ENCODE data around the gene GUCY2C.
"Not testable (repeated sequence)": the region's sequence is repeated elsewhere in the genome, so short reads cannot be mapped to it uniquely, and the experiment has no call there.

The GUCY2C gene

DNA sequence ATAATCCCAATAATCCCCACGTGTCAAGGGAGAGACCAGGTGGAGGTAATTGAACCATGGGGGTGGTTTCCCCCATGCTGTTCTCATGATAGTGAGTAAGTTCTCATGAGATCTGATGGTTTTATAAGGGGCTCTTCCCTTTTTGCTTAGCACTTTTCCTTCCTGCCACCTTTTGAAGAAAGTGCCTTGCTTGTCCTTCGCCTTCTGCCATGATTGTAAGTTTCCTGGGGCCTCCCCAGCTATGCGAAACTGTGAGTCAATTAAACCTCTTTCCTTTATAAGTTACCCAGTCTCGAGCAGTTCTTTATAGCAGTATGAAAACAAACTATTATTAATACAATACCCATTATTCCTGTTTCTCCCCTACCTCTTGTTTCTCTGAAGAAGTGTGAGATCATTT is 14.2 kb downstream of the GUCY2C start:
- not testable (repeated sequence) for H3K4me3 ChIP-seq (ENCODE audit: extremely low read depth, insufficient read depth, low read length, poor library complexity, severe bottlenecking); H3K9me3 ChIP-seq (ENCODE audit: control insufficient read depth, low read length); H3K4me1 ChIP-seq (ENCODE audit: control insufficient read depth, insufficient read depth, low read length, poor library complexity, severe bottlenecking); H3K36me3 ChIP-seq (ENCODE audit: control insufficient read depth, insufficient read depth, low read length); H3K27ac ChIP-seq (ENCODE audit: low read depth, low read length, severe bottlenecking)
- WGBS, 2 experiments (ENCODE audit: insufficient coverage in 2 of 2): 71 to 87% methylated on average over 1 to 2 of the region's 4 CpGs

DNA sequence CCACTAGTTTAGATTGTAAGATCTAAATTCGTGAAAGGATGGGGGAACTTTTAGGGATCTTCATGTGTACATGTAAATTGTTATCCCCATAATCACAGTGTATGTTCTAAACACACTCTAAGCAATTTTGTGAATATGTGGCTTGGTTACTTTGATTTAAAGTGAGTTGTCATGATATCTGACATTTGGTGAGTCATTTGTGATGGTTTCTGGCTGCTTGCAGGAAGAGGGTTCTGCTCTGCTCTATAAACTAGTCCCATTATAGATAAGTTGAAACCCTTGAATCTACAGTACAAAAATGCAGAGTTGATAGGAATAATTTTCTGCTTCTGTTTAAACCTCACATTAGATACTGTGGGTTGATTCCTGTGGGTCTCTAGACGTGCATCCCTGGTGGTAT is 14.8 kb downstream of the GUCY2C start:
- Histone ChIP-seq H3K9me3 (ENCODE audit: control insufficient read depth, low read length) (no peaks in the 10 kb centered on the region), H3K4me1 (ENCODE audit: control insufficient read depth, insufficient read depth, low read length, poor library complexity, severe bottlenecking) (no peaks in the 10 kb centered on the region), H3K27ac (ENCODE audit: low read depth, low read length, severe bottlenecking) (no peak overlapping the region), H3K4me3 (ENCODE audit: extremely low read depth, insufficient read depth, low read length, poor library complexity, severe bottlenecking) (no peak overlapping the region), H3K36me3 (ENCODE audit: control insufficient read depth, insufficient read depth, low read length) (no peaks in the 10 kb centered on the region)
- WGBS, 2 experiments (ENCODE audit: insufficient coverage in 2 of 2): 60 to 100% methylated on average over 1 of the region's 2 CpGs

DNA sequence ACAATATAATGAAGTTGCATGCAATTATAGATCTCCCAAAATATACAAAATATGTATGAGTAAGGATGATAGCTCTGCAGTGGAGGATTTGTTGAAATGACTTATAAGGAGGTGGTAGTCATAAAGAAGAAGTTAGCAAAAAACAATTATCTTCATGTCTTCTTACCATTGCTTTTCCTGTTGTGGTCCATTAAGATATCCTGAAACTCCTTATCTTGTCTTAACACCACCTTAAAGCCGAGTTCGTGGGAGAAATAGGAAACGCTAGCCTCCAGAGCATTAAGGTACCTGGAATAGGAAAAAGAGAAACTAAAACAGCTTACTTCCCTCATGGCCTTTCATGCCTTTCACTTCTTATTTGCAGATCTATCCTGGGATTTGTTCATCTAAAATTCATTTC is 15.2 kb downstream of the GUCY2C start:
- Histone ChIP-seq H3K4me3 (ENCODE audit: extremely low read depth, insufficient read depth, low read length, poor library complexity, severe bottlenecking) (no peak overlapping the region), H3K27ac (ENCODE audit: low read depth, low read length, severe bottlenecking) (no peak overlapping the region), H3K4me1 (ENCODE audit: control insufficient read depth, insufficient read depth, low read length, poor library complexity, severe bottlenecking) (no peaks in the 10 kb centered on the region), H3K9me3 (ENCODE audit: control insufficient read depth, low read length) (no peaks in the 10 kb centered on the region), H3K36me3 (ENCODE audit: control insufficient read depth, insufficient read depth, low read length) (no peaks in the 10 kb centered on the region)
- 72% methylated on average over 3 of the region's 3 CpGs; no CpG with 5 or more reads in 1 of the 2 experiments for WGBS, 2 experiments (ENCODE audit: insufficient coverage in 2 of 2)

DNA sequence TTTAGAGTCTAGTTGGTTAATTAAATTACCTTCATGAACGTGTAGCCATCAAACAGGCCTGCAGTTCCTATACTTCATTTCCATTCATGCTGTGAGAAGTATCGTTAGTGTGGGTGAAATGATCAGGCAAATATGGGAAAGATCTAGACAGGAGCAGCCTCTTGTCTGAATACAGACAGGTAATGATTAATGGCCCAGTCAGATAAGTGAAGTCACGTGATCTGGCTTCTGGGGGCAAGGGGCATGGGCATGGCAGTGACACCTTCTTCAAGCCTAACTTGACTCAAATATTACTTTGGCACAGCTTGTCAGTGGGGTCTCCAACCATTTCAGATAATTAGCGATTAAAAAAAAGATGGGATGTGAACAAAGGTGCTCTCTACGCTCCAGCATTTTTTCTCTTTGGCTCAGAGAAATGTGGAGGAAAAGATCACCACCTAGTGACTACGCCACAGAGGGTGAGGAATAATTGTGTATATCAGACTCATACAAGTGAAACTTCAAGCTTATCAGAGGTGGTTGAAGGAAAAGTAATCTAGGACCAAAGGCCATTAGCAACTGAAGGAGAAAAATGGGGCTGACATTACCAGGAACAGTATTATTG is 17.8 kb downstream of the GUCY2C start:
- no peaks in the 10 kb centered on the region for H3K4me1 ChIP-seq (ENCODE audit: control insufficient read depth, insufficient read depth, low read length, poor library complexity, severe bottlenecking)
- no peak overlapping the region for H3K4me3 ChIP-seq (ENCODE audit: extremely low read depth, insufficient read depth, low read length, poor library complexity, severe bottlenecking)
- H3K36me3 ChIP-seq (ENCODE audit: control insufficient read depth, insufficient read depth, low read length): no peaks in the 10 kb centered on the region
- WGBS, 2 experiments (ENCODE audit: insufficient coverage in 2 of 2): 94 to 100% methylated on average over 2 to 3 of the region's 6 CpGs
- H3K9me3 ChIP-seq (ENCODE audit: control insufficient read depth, low read length): no peaks in the 10 kb centered on the region
- no peak overlapping the region for H3K27ac ChIP-seq (ENCODE audit: low read depth, low read length, severe bottlenecking)

DNA sequence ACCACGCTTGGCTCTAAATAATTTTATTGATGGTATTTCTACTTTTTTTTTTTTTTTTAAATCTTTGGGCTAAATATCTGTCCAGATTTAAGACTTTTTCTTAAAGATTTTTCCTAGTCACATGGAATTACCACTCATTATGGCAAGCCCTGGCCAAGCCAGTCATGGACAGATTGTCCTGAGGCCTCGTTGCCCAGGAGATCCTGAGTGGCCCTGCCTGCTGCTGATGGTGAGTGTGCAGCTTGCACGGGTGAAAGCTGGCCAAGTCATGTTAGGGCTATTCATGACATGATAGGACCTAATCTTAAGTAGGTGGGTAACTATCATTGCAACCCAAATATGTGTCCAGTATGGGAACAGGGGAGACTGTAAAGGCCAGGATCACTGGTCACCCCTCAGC is 27.8 kb downstream of the GUCY2C start:
- Histone ChIP-seq H3K4me1 (ENCODE audit: control insufficient read depth, insufficient read depth, low read length, poor library complexity, severe bottlenecking) (no peaks in the 10 kb centered on the region), H3K36me3 (ENCODE audit: control insufficient read depth, insufficient read depth, low read length) (no peaks in the 10 kb centered on the region), H3K9me3 (ENCODE audit: control insufficient read depth, low read length) (no peaks in the 10 kb centered on the region), H3K27ac (ENCODE audit: low read depth, low read length, severe bottlenecking) (no peak overlapping the region), H3K4me3 (ENCODE audit: extremely low read depth, insufficient read depth, low read length, poor library complexity, severe bottlenecking) (no peak overlapping the region)
- 100% methylated on average over 1 of the region's 3 CpGs for WGBS, 2 experiments (ENCODE audit: insufficient coverage in 2 of 2)

DNA sequence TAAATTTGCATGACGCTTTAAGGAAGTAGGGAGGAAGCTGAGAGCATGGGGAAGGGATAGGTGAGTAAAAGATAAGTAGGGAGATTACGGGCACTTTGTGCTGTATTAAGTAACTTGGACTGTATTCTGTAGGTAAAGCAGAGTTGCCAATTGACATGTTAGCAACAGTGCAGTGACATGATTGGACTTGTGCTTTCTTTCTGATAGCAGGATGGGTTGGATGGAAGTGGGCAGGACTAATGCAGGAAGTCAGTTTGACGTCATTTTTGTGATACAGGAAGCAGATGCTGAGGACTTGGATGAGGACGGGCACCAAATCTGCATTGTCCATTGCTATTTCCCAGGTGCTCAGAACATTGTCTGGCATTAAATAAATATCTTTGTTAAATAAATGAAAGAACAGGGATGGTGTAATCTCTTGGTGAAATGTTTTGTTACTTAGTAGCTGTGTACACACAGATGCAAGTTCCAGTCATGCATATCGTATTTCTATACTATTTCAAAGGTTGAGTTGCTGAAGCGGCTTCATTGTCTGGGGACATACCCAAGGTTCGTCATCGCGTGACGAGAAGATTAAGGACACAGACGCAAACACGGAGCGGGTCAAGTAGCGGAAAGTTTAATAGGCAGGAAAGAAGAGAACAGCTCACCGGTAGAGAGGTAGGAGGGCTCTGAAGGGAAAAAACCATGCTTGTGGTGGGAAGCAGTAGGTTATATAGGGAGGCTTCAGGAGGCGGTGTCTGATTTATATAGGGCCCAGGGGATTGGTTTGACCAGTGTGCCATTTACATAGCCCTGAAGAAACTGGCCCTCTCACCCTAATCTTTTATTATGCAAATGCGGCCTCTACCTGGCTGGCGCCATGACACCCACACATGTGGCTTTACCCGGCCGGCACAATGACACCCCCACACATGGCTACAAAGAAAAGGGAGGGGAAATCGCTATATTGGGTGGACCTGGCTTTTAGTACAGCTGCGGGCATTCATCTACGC is 30.7 kb downstream of the GUCY2C start:
- Histone ChIP-seq H3K4me3 (ENCODE audit: extremely low read depth, insufficient read depth, low read length, poor library complexity, severe bottlenecking) (no peak overlapping the region), H3K27ac (ENCODE audit: low read depth, low read length, severe bottlenecking) (no peak overlapping the region)
- WGBS, 2 experiments (ENCODE audit: insufficient coverage in 2 of 2): 92 to 93% methylated on average over 14 to 17 of the region's 23 CpGs

DNA sequence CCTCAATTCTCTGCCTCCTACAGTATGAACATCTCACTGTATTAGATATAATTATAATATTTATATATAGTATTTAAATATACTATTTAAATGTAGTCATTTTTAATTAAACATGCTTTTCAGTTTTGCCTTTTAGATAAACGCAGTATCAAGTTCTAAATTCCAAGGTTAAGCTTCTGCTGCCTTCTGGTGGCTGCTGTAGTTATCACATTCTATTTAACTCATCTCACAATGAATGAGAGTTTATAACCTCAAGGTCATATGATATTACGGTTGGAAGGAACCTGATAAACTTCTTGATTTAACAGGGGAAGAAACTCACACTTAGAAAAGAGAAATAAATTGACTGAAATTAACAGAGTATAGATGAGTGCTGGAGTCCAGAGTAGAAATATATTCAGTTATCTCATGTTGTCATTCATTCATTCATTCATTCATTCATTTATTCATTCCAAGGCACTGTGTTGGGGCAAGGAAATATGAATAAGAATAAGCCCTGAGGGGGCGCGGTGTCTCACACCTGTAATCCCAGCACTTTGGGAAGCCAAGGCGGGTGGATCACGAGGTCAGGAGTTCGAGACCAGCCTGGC is 31.9 kb downstream of the GUCY2C start:
- Histone ChIP-seq H3K27ac (ENCODE audit: low read depth, low read length, severe bottlenecking) (no peak overlapping the region), H3K4me1 (ENCODE audit: control insufficient read depth, insufficient read depth, low read length, poor library complexity, severe bottlenecking) (no peaks in the 10 kb centered on the region), H3K9me3 (ENCODE audit: control insufficient read depth, low read length) (no peaks in the 10 kb centered on the region), H3K36me3 (ENCODE audit: control insufficient read depth, insufficient read depth, low read length) (no peaks in the 10 kb centered on the region), H3K4me3 (ENCODE audit: extremely low read depth, insufficient read depth, low read length, poor library complexity, severe bottlenecking) (no peak overlapping the region)
- WGBS, 2 experiments (ENCODE audit: insufficient coverage in 2 of 2): 83 to 90% methylated on average over 2 to 4 of the region's 7 CpGs

More for the DNA sequence above, 30.7 kb downstream of the GUCY2C start:
- H3K4me1 ChIP-seq (ENCODE audit: control insufficient read depth, insufficient read depth, low read length, poor library complexity, severe bottlenecking): no peaks in the 10 kb centered on the region
- H3K9me3 ChIP-seq (ENCODE audit: control insufficient read depth, low read length): no peaks in the 10 kb centered on the region
- H3K36me3 ChIP-seq (ENCODE audit: control insufficient read depth, insufficient read depth, low read length): no peaks in the 10 kb centered on the region

DNA sequence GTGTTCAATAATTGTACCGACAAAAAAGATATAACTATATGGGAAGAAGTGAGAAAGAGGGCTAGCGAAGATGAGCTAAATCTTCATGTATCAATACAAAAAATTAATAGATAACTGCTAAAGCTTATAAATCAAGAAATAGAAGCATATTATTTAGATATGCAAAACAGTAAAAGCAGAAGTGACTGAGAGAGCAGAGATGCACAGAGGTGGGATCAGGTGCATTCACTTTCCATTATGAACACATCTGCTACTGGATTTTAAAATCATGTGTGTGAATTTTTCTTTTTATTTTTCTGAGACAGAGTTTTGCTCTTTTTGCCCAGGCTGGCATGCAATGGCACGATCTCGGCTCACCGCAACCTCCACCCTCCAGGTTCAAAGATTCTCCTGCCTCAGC is 33.4 kb downstream of the GUCY2C start:
- no peaks in the 10 kb centered on the region for H3K4me1 ChIP-seq (ENCODE audit: control insufficient read depth, insufficient read depth, low read length, poor library complexity, severe bottlenecking)
- no peaks in the 10 kb centered on the region for H3K36me3 ChIP-seq (ENCODE audit: control insufficient read depth, insufficient read depth, low read length)
- H3K9me3 ChIP-seq (ENCODE audit: control insufficient read depth, low read length): no peaks in the 10 kb centered on the region
- H3K27ac ChIP-seq (ENCODE audit: low read depth, low read length, severe bottlenecking): no peak overlapping the region
- H3K4me3 ChIP-seq (ENCODE audit: extremely low read depth, insufficient read depth, low read length, poor library complexity, severe bottlenecking): no peak overlapping the region
- 84 to 100% methylated on average over 3 of the region's 5 CpGs for WGBS, 2 experiments (ENCODE audit: insufficient coverage in 2 of 2)

DNA sequence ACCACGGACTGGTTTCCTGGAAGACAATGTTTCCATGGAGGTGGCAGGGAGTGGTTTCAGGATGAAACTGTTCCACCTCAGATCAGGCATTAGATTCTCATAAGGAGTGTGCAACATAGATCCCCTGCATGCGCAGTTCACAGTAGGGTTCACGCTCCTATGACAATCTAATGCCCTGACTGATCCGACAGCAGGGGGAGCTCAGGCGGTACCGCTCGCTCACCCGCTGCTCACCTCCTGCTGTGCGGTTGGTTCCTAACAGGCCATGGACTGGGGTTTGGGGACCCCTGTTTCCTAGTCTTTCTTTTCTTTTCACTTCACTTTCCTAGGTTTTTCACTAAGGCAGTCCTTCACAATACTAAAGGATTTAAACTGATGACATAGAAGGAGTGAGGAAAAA is 39.6 kb downstream of the GUCY2C start:
- WGBS, 2 experiments (ENCODE audit: insufficient coverage in 2 of 2): 81 to 84% methylated on average over 9 of the region's 9 CpGs
- no peaks in the 10 kb centered on the region for H3K4me1 ChIP-seq (ENCODE audit: control insufficient read depth, insufficient read depth, low read length, poor library complexity, severe bottlenecking)
- H3K27ac ChIP-seq (ENCODE audit: low read depth, low read length, severe bottlenecking): no peak overlapping the region
- no peak overlapping the region for H3K4me3 ChIP-seq (ENCODE audit: extremely low read depth, insufficient read depth, low read length, poor library complexity, severe bottlenecking)
- no peaks in the 10 kb centered on the region for H3K9me3 ChIP-seq (ENCODE audit: control insufficient read depth, low read length)
- no peaks in the 10 kb centered on the region for H3K36me3 ChIP-seq (ENCODE audit: control insufficient read depth, insufficient read depth, low read length)

DNA sequence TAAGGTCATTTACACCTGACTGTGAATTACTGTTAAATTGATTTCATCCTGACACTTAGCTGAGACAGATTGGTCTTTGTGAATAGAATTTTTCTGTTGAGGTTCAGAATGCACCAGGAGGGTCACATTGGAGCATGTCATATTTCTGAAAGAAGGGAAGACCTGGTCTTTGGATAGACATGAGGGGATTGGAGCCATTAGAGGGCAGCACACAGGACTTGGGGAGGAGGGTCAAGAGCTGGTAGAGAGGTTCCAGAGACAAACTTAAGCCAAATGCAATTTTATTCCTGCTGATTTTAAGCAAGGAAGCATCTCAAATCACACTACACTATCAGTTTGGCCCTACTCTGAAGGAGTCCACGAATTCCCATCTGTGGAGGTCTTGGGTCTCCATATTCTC is 41.1 kb downstream of the GUCY2C start:
- no peak overlapping the region for H3K4me3 ChIP-seq (ENCODE audit: extremely low read depth, insufficient read depth, low read length, poor library complexity, severe bottlenecking)
- no peaks in the 10 kb centered on the region for H3K36me3 ChIP-seq (ENCODE audit: control insufficient read depth, insufficient read depth, low read length)
- H3K4me1 ChIP-seq (ENCODE audit: control insufficient read depth, insufficient read depth, low read length, poor library complexity, severe bottlenecking): no peaks in the 10 kb centered on the region
- H3K27ac ChIP-seq (ENCODE audit: low read depth, low read length, severe bottlenecking): no peak overlapping the region
- 100% methylated on average over 1 of the region's 1 CpG; no CpG with 5 or more reads in 1 of the 2 experiments for WGBS, 2 experiments (ENCODE audit: insufficient coverage in 2 of 2)
- no peaks in the 10 kb centered on the region for H3K9me3 ChIP-seq (ENCODE audit: control insufficient read depth, low read length)

DNA sequence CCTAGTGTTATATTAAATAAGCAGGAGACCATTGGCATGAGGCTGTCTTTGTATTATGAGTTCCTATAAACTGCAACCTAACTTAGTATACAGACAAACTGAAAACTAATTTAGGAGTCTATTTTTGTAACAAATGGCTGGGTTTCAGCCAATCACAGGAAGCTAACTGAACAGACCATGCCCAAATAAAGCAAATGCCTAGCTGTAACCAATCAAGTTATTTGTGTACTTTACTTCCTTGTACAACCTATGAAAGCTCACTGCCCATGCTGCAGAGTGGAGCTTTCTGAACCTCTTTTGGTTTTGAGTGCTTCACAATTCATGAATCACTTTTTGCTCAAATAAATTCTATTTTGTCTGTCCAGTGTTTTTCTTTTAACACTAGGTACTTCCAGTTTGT is 41.6 kb downstream of the GUCY2C start:
- H3K36me3 ChIP-seq (ENCODE audit: control insufficient read depth, insufficient read depth, low read length): no peaks in the 10 kb centered on the region
- H3K27ac ChIP-seq (ENCODE audit: low read depth, low read length, severe bottlenecking): no peak overlapping the region
- no peak overlapping the region for H3K4me3 ChIP-seq (ENCODE audit: extremely low read depth, insufficient read depth, low read length, poor library complexity, severe bottlenecking)
- H3K4me1 ChIP-seq (ENCODE audit: control insufficient read depth, insufficient read depth, low read length, poor library complexity, severe bottlenecking): no peaks in the 10 kb centered on the region
- H3K9me3 ChIP-seq (ENCODE audit: control insufficient read depth, low read length): no peaks in the 10 kb centered on the region

Data from mesodermal cell (in vitro differentiated cells).